ENCODE measurements around the gene ABCF1.

ABCF1 gene

GRCh38 chr6:30542404-30542725, 28.9 kb upstream of the ABCF1 start:
- TF ChIP-seq CTCF (IDR thresholded peaks at IDR 0.05; ENCODE audit: borderline replicate concordance, extremely low read depth, low read length, poor library complexity, severe bottlenecking) (no peak), EZH2 (IDR thresholded peaks at IDR 0.05; ENCODE audit: borderline replicate concordance, low read depth, low read length, severe bottlenecking) (no peak)
- no peak; the same call in 2 of the 3 replicates for ATAC-seq (ENCODE audit: insufficient read depth, low read depth)
- Histone ChIP-seq H3K4me1 (ENCODE audit: insufficient read depth, low read length) (peaks cover 15% of the 10 kb centered on the region), H4K20me1 (ENCODE audit: insufficient read depth, low read length) (0 out of 2 replicates have a peak, but pooled peaks cover 2% of the 10 kb centered on the region), H3K36me3 (ENCODE audit: insufficient read depth, low read length) (peaks cover 16% of the 10 kb centered on the region; the same call in 1 of the 2 replicates), H3K4me2 (ENCODE audit: insufficient read depth, low read length) (no peak overlapping the region), H3K27me3 (ENCODE audit: insufficient read depth, low read length, poor library complexity) (no peaks in the 10 kb centered on the region), H3K79me2 (ENCODE audit: insufficient read depth, low read length) (no peaks in the 10 kb centered on the region), H3K9me3 (ENCODE audit: insufficient read depth, low read length, severe bottlenecking) (no peaks in the 10 kb centered on the region), H3K9ac (ENCODE audit: low read depth, low read length) (0 out of 2 replicates have a peak overlapping the region, but pooled peaks have one; percentile 36), H2AFZ (ENCODE audit: low read depth, low read length) (no peak overlapping the region), H3K4me3 (ENCODE audit: low read depth in 1 of 2, low read length in 2 of 2) (no peak overlapping the region), H3K27ac (ENCODE audit: low read length) (no peak overlapping the region)
- DNase-seq, result no peak

GRCh38 chr6:30542915-30543314, 28.3 kb upstream of the ABCF1 start:
- H3K4me2 ChIP-seq (ENCODE audit: insufficient read depth, low read length), result no peak overlapping the region
- no peak overlapping the region for H2AFZ ChIP-seq (ENCODE audit: low read depth, low read length)
- H3K36me3 ChIP-seq (ENCODE audit: insufficient read depth, low read length), result peaks cover 20% of the 10 kb centered on the region; the same call in 1 of the 2 replicates
- H3K27ac ChIP-seq (ENCODE audit: low read length), result no peak overlapping the region
- H3K4me3 ChIP-seq (ENCODE audit: low read depth in 1 of 2, low read length in 2 of 2), result no peak overlapping the region
- ATAC-seq (ENCODE audit: insufficient read depth, low read depth) (no peak), DNase-seq (no peak)
- no peaks in the 10 kb centered on the region for H3K27me3 ChIP-seq (ENCODE audit: insufficient read depth, low read length, poor library complexity)
- H3K4me1 ChIP-seq (ENCODE audit: insufficient read depth, low read length), result peaks cover 15% of the 10 kb centered on the region
- H4K20me1 ChIP-seq (ENCODE audit: insufficient read depth, low read length), result 0 out of 2 replicates have a peak, but pooled peaks cover 2% of the 10 kb centered on the region
- H3K9ac ChIP-seq (ENCODE audit: low read depth, low read length), result no peak overlapping the region
- H3K9me3 ChIP-seq (ENCODE audit: insufficient read depth, low read length, severe bottlenecking), result no peaks in the 10 kb centered on the region
- TF ChIP-seq CTCF (IDR thresholded peaks at IDR 0.05; ENCODE audit: borderline replicate concordance, extremely low read depth, low read length, poor library complexity, severe bottlenecking), result no peak
- TF ChIP-seq EZH2 (IDR thresholded peaks at IDR 0.05; ENCODE audit: borderline replicate concordance, low read depth, low read length, severe bottlenecking), result no peak
- H3K79me2 ChIP-seq (ENCODE audit: insufficient read depth, low read length), result no peaks in the 10 kb centered on the region

- H3K4me1 ChIP-seq (ENCODE audit: insufficient read depth, low read length), result peaks cover 15% of the 10 kb centered on the region
- H3K9me3 ChIP-seq (ENCODE audit: insufficient read depth, low read length, severe bottlenecking), result no peaks in the 10 kb centered on the region
- H3K4me2 ChIP-seq (ENCODE audit: insufficient read depth, low read length), result no peak overlapping the region
- H3K27ac ChIP-seq (ENCODE audit: low read length), result no peak overlapping the region
- H2AFZ ChIP-seq (ENCODE audit: low read depth, low read length), result no peak overlapping the region
- H3K79me2 ChIP-seq (ENCODE audit: insufficient read depth, low read length), result no peaks in the 10 kb centered on the region
- no peak overlapping the region for H3K9ac ChIP-seq (ENCODE audit: low read depth, low read length)
- 0 out of 2 replicates have a peak, but pooled peaks cover 2% of the 10 kb centered on the region for H4K20me1 ChIP-seq (ENCODE audit: insufficient read depth, low read length)
- no peak for ATAC-seq (ENCODE audit: insufficient read depth, low read depth)
- TF ChIP-seq EZH2 (IDR thresholded peaks at IDR 0.05; ENCODE audit: borderline replicate concordance, low read depth, low read length, severe bottlenecking) (no peak), CTCF (IDR thresholded peaks at IDR 0.05; ENCODE audit: borderline replicate concordance, extremely low read depth, low read length, poor library complexity, severe bottlenecking) (no peak)
- no peaks in the 10 kb centered on the region for H3K27me3 ChIP-seq (ENCODE audit: insufficient read depth, low read length, poor library complexity)
- H3K4me3 ChIP-seq (ENCODE audit: low read depth in 1 of 2, low read length in 2 of 2), result no peak overlapping the region
- DNase-seq, result no peak
- H3K36me3 ChIP-seq (ENCODE audit: insufficient read depth, low read length), result peaks cover 28% of the 10 kb centered on the region; the same call in 1 of the 2 replicates
Measured at GRCh38 chr6:30543821-30544220, 27.4 kb upstream of the ABCF1 start.

Measured in DND-41 (cell line).